GM21447 (cell line): ENCODE results near the gene IFI44.

Experiments used
- ATAC-seq: cut with Tn5 transposase; IDR thresholded peaks from one replicate; pipeline ENCODE4 v1.9.1; 2021; ENCODE audit not compliant: unreplicated experiment

The IFI44 gene

DNA sequence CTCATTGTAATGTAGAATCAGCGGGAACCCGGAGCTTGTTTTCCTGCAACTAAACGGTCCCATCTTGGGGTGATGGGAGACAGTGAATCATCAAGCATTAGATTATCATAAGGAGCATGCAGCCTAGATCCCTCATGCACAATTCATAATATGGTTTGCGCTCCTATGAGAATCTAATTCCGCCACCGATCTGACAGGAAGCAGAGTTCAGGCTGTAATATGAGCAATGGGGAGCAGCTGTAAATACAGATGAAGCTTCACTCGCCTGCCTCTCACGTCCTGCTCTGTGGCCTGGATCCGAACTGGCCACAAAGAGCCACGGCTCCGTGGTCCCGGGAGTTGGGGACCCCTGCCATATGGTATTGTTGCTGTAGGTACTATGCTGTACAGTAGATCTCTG, 1.6 kb downstream of the IFI44 start:
- ATAC-seq, result no peak

DNA sequence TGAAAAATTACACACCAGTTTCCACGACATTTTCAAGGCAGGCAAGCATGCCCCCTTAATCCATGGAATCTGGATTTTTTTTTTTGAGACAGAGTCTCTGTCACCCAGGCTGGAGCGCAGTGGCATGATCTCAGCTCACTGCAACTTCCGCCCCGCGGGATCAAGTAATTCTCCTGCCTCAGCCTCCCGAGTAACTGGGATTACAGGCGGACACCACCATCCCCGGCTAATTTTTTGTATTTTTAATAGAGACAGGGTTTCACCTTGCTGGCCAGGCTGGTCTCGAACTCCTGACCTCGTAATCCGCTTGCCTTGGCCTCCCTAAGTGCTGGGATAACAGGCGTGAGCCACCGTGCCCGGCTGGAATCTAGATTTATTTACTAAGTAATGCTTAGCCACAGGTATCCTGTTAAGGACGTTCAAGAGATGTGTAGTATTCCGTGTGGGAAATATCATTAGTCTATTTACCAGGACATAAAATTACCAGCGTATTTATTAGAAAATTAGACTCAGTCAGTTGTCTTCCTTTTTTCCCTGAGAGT, 2.5 kb downstream of the IFI44 start:
- ATAC-seq, result no peak

DNA sequence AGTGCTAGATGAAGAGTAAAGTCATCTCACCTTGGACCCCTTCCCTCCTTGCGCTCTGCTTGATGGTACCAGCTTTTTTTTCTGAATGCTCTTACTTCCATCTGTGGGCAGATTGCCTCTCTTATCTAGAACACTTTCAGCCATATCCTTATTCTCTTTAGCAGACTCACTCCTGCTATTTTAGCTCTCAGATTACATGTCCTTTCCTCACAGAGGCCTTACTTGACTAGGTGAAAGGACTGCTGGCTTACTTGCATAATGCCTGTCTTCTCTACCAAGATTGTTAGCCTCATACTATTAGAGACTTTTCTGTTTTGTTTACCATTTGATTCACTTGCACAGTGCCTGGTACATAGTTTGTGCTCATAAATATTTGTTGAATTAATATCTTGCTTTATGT, 9.3 kb downstream of the IFI44 start:
- no peak for ATAC-seq

DNA sequence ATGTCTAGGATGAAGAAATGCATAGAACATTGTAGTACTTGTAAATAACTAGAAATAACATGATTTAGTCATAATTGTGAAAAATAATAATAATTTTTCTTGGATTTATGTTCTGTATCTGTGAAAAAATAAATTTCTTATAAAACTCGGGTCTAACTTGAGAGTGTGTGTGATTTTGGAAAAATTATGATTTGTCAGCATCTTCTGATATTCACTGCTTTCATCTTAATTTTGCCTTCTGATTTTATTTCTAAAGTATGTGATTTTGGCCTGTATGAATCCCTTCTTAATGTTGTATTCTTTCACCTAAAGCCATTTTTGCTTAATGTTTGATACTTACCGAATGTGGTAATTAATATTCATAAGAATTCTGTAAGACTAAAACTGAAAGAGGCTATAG, 14.3 kb downstream of the IFI44 start:
- no peak for ATAC-seq

DNA sequence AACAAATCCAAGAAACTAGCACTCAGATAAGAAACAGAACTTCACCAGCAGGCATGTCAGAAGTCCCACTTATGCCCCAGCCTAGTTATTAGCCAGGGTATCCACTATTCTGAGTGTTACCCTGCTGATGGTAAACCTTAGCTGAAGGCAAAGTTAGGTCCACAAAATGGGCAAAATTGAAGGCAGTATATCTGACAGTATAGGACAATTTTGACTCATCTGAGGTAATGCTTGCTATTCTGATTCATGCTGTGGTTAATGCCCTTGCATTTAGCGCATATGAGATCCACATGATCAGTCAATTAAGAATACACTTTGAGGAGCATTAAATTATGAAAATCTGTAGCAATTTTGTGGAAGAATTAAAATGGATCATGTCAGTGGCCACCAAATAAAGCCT, 15.1 kb downstream of the IFI44 start:
- no peak for ATAC-seq

DNA sequence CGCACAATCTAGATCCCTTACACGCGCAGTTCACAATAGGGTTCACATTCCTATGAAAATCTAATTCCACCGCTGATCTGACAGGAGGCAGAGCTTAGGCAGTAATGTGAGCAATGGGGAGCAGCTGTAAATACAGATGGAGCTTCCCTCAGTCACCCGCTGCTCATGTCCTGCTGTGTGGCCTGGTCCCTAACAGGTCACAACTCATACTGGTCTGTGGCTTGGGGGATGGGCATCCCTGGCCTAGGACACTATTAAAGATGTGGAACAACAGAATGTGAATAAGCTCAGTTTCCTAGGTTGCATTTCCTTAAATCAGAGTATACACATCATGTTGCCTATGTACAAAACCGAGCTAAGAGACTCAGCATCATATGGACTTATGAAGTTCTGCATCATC, 16.2 kb downstream of the IFI44 start:
- ATAC-seq, result no peak

DNA sequence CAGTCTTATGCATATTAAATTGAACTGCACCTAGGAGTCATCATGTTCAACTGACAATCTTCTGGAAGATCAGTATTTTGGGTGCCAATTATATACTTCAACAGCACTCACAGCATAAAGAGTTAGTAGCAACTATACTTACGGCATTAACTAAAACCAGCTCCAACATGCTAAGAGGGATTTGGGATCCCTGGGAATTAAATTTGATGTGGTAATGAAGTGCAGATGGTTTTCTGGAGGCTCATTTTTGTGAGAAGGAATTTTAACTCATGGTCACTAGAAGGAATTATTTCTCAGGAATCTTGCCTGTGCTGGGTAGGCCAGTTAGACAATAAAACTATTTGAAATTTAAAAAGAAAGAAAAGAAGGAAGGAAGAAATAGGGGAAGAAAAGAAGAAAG, 18.3 kb downstream of the IFI44 start:
- no peak for ATAC-seq

DNA sequence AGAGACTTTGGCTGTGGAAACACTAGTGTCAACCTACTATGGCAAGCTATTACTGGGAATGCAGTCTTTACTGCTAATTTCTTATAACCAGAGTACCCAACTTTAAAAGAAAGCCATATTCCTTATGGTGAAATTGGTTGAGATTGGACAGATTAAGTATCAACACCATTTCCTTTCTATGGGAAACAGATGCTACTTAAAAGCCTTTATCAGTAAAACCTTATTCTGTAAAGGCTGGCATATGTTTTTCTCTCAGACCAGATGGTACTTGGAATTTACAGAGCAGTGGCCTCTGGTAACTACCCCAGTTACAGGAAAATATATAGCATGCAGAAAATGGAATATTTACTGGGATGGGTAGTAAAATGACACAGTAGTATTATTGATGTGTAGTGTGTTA, 18.8 kb downstream of the IFI44 start:
- ATAC-seq, result no peak

DNA sequence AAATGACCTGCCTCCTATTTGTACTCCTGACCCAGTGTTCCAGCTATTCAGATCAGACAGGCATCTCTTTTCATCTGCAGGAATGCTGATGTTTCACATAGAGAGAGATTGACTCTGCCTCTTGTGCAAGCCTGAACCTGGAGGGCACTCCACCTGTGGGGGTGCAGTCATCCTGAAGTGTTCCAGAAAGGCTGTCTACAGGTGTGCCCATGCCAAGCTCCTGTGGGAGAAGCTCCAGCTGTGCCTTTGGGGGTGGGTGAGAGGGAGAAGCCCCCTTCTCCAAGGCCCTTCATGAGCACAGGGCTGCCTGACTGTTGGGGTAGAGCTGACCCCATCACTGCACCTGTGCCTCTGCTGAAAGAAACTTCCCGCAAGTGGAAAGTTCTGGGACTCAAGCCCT, 22.8 kb downstream of the IFI44 start:
- no peak for ATAC-seq

DNA sequence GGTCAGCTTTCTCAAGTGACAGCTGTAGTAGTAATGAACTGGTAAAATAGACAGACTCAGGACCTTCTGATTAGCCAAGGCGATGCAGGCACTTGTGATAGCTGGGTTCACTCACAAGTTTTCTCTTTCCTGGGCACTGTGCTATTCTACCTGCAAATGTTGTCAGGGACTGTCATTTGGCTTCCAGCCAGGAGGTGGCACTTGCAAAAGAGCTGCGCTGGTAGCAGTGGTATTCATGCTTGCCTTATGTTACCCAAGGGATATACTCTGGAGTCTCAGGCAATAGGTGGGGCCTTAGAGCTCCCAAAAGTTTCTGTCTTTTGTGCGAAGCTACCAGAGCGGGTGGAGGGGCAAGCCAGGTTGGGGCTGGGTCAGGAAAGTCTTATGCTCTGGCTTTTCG, 23.5 kb downstream of the IFI44 start:
- ATAC-seq, result no peak

DNA sequence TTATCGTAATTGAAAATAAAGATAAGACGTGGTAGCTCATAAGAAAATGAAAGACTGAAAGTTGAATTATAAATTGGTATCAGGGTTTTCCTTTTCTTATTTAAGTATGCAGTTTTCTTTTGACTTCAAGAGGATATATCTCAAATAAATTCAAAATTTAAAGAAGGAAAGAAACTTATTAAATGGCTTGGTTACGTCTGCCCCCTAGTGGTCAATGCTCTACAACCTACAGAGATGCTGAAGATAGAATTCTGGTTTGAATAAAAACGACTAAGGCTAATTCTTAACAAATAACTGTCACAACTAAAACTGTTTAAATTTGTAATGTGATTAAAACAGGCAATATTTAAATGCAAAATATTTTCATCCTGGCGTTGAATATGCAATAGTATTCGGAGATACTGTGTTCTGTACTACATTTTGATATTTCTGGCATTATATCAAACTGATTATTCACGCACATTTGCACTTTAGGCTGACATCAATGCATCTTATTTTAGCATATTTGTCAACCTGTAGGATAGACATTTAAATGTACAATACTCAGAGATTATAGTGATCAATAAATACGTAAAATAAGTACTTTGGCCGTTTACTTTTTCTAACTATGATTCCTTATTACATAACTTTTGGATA, 26.8 kb downstream of the IFI44 start:
- ATAC-seq, result no peak

DNA sequence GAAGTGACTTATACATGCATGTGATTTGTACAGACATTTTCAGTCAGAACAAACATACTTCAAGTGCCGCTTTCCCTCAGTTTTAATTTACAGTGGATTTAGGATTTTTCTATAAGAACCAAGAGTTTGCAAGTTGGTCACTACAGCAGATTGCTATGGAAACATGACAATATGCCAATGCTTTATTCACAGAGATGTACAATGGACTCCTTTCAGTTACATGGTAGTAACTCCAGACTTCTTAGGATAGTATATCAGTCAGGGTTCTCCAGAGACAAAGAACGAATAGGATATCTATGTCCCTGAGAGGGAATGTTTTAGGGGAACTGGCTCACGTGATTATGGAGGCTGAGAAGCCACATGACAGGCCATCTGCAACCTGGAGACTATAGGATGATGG, 27.4 kb downstream of the IFI44 start:
- no peak for ATAC-seq

DNA sequence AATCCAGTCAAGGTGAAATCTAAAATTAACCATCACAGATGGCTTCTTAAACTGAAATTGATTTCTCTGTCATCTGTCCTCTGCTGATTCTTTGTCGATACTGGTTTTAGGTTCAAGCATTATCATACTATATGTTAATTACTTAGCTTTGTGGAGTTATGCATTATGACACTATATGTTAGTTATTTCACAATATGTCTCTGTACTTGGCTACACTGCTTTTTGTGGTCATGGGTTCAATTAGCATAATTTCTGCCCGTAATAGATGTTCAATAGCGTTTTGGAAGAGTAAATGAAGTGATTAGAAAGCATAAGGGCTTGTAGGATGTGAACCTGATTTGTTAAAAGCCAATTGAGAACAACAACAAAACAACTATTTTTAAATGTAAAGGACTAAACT, 28.2 kb downstream of the IFI44 start:
- ATAC-seq, result no peak

DNA sequence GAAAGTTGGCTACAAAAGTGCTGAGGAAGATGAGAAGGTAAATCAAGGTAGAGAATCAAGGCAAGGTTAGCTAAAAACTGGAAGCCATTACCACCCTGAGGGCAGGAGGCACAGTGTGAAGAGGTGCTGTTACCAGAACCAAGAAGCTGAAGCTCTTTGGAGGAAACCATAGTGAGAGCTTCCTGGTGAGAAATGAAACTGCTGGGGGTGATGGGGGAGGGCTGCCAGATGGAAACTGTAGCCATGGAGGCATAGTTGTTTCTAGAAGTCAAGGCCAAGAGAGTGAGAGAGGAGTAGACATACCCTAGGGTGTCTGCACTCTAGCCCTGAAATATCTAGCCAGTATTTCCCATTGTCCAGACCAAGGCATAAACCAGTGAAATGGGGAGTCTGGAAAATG, 28.7 kb downstream of the IFI44 start:
- peak; percentile 77 for ATAC-seq

DNA sequence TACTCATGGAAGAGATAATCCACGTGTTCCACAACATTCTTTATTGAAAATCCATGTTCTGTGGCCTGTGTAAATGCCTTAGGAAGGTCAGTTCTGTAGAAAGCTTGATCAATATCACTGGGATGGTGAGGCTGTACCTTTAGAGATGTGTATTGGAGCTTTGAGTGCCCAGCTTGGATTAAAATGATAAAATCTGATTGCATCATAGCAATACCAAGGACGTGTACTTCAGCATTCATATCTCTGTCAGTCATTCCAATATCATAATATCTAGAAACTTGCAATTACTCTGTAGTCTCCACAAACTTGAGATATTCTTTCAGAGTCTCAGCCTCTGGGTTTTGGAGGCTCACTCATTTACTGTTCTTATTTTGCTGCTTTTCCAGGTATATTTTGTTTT, 31.6 kb downstream of the IFI44 start:
- no peak for ATAC-seq

DNA sequence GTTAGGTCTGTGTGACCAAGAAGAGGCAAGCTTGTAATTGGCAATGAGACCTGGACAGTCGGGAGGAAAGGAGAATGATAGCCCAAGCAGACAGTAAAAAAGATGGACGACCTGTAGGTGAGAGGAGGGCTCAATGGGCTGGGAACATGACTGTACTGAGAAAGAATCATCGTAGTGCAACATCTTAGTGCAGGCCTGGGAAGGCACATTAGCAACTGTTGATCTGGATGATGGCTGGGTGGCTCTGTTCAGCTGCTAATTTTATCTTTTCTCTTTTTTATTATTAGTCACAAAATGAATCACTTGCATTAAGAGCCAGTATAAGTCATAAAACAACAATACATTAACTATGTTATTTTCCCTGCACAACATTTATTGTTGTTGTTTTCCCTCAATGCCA, 32.9 kb downstream of the IFI44 start:
- no peak for ATAC-seq

DNA sequence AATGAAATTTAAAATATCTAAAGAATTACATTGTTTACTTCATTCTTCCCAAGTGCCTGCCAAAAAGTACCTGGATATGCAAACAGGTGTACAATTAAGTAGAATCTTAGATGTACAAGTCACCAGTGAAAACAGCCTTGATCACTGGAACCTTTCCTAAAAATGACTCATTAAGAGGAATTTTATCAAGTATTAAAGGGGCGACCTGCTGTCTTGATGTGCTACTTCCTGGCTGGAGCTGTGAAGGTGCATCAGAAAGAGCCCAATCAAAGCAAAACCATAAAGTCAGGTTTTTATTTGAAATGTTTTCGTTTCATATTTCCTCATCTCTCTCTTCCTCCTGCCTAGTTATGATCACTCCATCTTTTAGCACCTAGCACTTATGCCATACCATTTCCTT, 33.4 kb downstream of the IFI44 start:
- no peak for ATAC-seq

DNA sequence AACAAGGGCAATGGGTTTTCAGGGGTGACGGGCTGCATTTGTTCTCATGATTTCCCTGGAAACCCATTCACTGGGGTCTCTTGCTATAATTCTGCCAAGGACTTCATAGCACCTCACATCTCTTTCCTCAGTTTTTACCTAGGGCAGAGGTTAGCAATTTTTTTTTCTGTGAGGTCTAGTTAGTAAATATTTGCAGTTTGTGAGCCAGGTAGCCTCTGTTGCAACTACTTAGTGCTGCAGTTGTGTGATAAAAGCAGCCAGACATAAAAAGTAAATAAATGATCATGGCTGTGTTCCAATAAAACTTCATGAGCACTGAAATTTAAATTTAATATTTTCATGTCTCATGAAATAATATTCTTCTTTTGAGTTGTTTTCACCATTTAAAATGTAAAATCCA, 37.7 kb downstream of the IFI44 start:
- ATAC-seq, result no peak

DNA sequence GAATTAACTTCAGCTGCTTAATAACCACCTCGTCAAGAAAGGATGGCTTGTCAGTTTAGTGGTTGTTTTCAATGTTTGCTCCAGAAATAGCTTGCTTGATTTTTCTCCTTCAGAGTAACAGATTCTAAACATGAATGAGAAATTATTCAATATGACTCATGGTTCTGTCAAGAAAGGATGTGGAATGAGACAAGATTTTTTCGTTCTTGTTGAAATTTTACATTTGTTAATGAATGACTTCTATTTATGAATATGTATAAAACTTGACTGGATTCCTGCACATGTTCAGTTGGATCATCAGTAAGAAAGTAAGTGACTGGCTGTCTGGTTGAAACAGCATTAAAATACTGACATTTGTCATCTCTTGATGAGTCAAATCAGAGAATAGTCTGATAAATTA, 38.3 kb downstream of the IFI44 start:
- no peak for ATAC-seq

DNA sequence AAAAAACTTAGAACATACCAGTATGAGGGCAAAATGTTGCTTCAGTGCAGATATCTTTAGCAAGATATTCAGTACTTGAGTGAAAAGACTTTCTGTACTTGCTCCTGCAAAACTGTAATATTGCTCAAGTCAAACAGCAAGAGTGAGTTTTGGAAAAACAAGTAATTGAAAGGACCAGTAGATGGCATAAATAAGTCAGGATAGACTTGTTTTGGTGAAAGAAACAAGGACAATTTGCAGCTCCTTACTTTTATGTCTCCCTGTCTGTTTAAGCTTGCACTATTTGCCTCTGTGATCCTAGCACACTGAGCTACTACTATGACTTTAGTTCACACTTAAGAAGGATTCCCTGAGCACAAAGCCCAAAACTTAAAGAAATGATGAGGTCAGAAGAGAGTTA, 39.1 kb downstream of the IFI44 start:
- no peak for ATAC-seq

DNA sequence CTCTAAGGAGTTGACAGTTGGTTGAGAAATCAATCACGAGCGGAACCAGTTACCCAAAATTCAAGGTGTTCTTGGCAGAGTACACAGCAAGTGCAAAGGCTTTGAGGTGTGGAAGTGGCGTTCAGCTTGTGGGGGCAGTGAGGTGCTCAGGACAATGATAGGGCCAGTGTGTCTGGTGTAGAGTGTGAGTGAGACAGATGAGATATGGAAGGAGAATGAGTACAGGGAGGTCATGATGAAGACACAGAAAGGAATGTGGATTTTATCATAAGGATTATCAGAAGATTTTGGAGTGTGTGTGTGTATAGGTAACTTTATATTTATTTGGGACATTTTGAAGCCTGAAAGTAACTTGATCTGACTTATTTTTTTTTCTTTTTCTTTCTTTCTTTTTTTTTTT, 40.9 kb downstream of the IFI44 start:
- ATAC-seq, result no peak

DNA sequence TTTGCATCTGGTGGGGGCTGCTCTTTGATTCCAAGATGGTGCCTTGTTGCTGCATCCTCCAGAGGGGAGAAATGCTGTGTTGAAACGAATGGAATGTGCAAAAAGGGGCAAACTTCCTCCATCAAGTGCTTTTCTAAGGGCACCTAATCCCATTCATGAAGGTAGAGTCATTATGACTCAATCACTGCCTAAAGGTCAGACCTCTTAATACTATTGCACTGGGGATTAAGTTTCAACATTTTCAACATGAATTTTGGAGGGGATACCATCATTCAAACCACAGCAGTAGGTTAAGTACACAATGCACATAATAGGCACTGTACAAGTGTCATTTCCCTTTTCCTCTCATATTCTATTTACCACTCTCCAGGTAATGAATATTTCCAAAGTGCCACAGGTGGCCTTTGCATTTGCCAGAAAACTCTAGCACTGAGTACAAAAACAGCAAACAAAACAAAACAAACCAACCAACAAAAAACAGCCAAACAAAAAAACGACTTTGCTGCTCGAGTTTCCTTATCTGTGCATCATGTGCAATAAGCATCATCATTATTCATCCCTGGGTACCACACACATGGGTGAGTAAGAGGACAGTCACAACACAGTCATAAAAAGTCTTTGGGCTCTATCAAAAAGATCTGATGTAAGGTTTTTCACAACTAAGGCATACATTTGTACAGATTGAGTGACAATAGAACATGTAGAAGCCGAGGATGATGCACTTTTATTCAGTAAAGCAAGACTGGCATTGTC, 42.5 kb downstream of the IFI44 start:
- ATAC-seq, result no peak

DNA sequence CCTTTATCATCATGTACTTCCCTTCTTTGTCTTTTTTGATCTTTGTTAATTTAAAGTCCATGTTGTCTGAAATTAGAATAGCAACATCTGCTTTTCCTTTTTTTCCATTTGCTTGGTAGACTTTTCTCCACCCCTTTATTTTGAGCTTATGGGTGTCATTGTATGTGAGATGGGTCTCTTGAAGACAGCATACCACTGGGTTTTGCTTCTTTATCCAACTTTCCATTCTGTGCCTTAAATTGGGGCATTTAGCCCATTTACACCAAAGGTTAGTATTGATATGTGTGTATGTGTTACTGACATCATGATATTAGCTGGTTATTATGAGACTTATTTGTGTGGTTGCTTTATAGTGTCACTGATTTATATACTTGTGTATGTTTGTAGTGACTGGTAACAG, 50.2 kb downstream of the IFI44 start:
- no peak for ATAC-seq
